Stimulated activated CD8-positive, alpha-beta memory T cell treated with anti-CD3 and anti-CD28 coated beads, Interleukin-7, amount 100 ng/mL, for 1 hour (primary cell): ENCODE results near the gene TOR4A.
A peak's percentile ranks its signal among the peaks of the same experiment; 100 is the strongest.
"Not testable (repeated sequence)": the region's sequence is repeated elsewhere in the genome, so short reads cannot be mapped to it uniquely, and the experiment has no call there.

ENCODE experiments used
- DNase-seq, 2 donors: peaks; one replicate each; pipeline ENCODE4 v3.0.0-alpha.2; 2020; ENCODE audit warnings: low read depth in 2 of 2

TOR4A gene

GRCh38 chr9:137252555-137253506 is 24.7 kb upstream of the TOR4A start:
- DNase-seq, result no peak

DNA sequence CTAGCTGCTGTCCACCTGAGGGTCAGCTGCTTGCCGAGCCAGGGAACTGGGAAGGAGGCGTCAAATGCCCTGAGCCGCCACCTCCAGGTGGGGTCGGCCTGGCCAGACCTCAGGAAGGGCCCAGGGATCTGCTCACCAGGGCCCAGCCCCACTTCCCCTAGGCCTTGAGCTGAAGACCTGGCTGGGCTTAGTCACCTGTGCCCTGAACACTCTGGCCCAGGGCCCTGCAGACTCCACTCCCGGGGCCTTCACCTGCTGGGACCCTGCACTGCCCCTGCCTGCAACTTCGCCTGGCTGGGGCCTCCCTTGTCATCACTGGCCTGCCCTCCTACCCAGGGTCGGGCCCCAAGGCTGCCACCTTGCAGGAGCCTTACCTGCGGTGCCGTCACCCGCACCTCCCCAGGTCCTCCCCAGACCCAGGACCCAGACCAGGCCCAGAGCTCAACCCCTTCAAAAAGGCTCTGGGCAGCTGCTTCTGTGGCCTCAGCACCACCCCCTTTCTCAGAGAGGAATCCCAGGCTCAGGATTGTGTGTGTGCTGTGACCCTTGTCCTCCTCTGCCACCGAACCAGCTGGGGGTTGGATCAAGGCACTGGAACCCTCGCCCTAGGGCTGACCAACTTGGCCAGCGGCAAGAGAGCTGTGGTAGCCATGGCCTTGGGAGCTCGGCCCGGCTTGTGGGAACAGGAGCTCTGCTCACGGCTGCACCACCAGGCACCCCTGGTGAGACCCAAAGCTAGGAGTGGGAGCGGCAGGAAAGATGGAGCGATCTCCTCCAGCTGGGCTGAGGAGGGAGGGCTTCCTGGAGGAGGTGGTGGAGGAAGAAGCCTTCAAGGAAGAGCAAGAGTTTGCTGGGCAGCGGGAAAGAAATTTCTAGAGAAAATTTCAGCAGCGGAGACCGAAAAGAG is 23.6 kb upstream of the TOR4A start:
- no peak for DNase-seq

DNA sequence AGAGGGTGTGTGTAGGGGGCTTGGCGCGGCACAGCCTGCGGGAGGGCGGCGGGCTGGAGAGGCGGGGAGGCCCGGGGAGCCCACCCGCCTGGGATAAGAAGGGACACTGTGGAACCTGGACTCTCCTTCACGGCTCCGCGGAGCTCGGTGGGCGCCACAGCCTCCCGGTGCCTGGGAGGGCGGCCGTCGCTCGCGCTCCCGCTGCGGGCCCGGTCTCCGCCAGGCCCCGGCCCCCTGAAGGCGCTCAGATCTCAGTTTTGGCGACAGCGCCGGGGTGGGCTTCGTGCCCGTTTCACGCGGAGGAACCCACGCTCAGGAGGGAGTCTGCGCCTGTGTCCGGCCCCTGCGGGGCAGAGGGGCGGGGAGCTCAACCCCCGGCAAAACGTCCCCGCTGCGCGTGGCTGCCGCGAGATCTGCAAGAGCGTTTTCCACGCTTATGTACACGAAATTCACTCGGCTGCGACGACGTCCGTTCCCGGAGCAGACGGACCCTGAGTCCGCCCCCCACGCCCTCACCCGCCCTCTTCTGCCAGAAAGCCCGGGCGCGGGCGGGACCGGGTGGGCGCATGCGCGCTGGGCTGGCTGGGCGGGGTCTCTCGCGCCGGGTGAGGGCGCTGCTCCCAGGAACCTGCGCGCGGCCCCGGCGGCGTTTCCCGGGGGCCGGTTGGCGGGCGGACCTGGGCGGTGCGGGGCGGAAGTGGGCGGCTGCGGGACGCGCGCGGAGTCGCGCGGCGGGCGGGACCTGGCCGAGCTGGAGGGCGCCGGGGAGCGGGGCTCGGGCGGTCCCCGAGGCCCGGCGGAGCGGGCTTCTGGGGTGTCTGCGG is 22.7 kb upstream of the TOR4A start, which contains the start of gene NELFB:
NELFB (plus strand) TSS at position 704 of the 824 bp plus-strand sequence.
- DNase-seq, result peak; percentile 92 to 95

GRCh38 chr9:137255448-137256114 is 21.9 kb upstream of the TOR4A start:
- no peak for DNase-seq

DNA sequence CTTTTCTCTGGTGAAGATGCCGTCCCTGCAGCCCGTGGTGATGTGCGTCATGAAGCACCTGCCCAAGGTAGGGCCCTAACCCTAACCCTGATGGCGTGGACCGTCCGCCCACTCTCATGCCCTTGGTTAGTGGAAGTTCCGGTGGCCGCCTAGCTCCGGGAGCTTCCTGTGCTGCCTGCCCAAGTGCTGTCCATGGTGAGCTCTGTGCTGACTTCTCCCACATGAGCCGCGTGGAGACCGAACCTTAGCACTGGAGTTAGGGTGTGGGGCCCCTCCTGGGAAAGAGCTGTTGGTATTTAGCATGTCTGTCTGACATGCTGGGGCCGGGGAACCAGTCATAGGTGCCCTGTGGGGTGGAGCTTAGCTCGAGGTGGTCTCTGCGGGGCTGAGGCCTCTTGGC is 21.2 kb upstream of the TOR4A start:
- DNase-seq, result no peak

- DNase-seq, result no peak
Measured at GRCh38 chr9:137256856-137257255, 20.7 kb upstream of the TOR4A start.

GRCh38 chr9:137262173-137262908 is 15.2 kb upstream of the TOR4A start:
- not testable (repeated sequence) for DNase-seq

DNA sequence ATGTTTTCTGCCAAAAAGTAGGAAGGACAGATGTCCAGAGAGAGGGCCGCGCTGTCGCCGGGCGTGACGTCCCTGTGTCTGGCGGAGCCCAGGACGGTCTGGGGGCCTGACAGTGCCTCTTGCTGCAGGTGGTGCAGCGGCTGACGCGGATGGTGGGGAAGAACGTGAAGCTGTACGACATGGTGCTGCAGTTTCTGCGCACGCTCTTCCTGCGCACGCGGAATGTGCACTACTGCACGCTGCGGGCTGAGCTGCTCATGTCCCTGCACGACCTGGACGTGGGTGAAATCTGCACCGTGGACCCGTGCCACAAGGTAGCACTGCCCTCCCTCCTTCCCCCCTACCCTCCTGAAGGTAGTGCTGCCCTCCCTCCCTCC is 14.6 kb upstream of the TOR4A start:
- DNase-seq, result no peak

DNA sequence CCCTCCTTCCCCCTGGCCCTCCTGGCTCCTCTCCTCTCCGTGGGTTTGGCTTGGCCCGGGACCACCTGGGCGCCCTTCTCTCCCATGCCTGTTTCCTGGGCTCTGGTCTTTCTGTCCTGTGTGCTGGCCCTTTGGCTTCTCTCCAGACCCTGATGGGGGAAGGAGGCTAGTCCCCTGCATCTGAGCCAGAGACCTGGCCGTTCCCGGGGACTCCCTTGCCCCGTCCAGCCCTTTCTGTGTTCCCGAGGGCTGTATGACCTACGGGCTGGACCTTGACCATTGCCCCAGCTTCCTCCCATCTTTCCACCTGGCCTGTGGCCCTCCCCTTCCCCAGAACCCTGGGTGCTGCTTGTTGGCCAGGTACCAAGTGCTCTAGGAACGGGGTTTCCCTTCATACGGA is 14.0 kb upstream of the TOR4A start:
- DNase-seq, result no peak

GRCh38 chr9:137264067-137264466 is 13.5 kb upstream of the TOR4A start:
- no peak for DNase-seq

DNA sequence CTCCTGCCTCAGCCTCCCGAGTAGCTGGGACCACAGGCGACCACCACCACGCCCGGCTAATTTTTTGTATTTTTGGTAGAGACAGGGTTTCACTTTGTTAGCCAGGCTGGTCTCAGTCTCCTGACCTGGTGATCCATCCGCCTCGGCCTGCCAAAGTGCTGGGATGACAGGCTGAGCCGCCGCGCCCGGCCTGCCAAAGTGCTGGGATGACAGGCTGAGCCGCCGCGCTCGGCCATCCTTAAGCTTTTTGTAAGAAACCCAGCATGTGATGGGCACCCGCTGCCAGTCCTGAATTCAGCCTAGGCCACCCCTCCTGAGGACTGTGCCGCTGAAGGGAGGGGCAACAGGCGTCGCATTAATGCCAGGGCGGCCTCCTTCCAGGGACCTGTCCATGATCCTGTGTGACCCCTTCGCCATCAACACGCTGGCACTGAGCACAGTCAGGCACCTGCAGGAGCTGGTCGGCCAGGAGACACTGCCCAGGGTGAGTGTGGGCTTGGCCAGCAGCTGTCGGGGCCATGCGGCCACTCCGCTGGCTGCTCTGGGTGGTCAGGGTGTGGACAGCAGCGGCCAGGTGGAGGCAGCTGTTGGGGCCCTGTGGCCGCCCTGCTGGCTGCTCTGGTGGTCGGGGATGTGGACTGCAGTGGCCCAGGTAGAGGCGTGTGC is 11.9 kb upstream of the TOR4A start:
- no peak for DNase-seq

DNA sequence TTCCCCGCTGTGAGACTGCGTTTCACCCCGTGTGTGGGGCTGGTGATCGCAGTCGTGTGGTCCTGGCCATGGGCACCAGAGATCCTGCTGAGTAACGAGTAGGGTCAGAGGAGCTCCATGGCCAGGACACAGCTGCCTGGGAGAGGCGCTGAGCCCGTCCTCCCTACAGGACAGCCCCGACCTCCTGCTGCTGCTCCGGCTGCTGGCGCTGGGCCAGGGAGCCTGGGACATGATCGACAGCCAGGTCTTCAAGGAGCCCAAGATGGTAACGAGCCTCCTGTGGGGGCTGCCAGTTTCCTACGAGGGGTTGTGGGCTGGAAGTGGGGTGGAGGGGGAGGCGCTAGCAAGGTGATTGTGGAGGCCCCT is 11.4 kb upstream of the TOR4A start:
- no peak for DNase-seq

- DNase-seq, result no peak
Measured at GRCh38 chr9:137266585-137267453, 10.7 kb upstream of the TOR4A start.

GRCh38 chr9:137267933-137268355 is 9.6 kb upstream of the TOR4A start:
- no peak for DNase-seq

GRCh38 chr9:137268538-137269201 is 8.9 kb upstream of the TOR4A start:
- no peak for DNase-seq

DNA sequence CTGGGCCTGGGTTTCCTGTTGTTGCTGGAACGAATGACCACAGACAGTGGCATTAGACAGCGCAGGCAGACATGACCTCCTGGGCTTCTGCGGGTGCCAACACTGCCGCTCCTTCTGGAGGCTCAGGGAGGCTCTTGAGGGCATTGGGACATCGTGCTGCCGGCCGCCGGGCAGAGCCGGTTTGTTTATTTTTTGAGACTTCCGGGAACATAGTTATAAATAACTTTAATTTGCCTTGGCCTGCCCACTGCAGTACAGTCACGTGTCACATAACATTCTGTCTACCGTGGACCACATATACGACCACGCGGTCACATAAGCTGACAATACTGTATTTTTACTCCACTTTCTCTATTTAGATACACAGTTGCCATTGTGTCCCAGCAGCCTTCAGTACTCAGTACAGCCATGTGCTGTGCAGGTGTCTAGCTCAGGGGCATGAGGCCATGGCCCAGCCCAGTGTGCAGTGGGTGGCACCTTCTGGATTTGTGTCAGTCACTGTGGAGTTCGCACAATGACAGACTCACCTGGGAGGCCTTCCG is 8.2 kb upstream of the TOR4A start:
- DNase-seq, result no peak

- no peak for DNase-seq
Measured at GRCh38 chr9:137270929-137271695, 6.4 kb upstream of the TOR4A start.
